K562 (cell line): ENCODE results near the gene TSGA10IP. TPM values are rescaled to one million over a fixed set of nuclear protein-coding genes. Genes with fewer than 3 reads are reported as not detected.

ENCODE experiments used
- ATAC-seq: fragments of 200-7000 bp; cut with Tn5 transposase; 3 replicates; pipeline ENCODE4 v1.9.1; 2020; ENCODE audit warnings: moderate library complexity
- BruUV-seq: library from RNA; stranded (reverse); fragments of 400-500 nt; replicated peaks from 2 replicates; lab custom pipeline; 2021; lab: Mats Ljungman, UMichigan
- CTCF ChIA-PET: fragments of 300-600 bp; formaldehyde crosslinking; extraction: SDS; loops from one replicate; lab custom pipeline; 2021; ENCODE audit warnings: low intra/inter-chr PET ratio; lab: Yijun Ruan, JAX
- POLR2A ChIA-PET: fragments of 300-600, 350-650 bp; sonication (Branson Sonifier 250); formaldehyde crosslinking; extraction: SDS; loops from one replicate; lab custom pipeline; 2021; ENCODE audit warnings: antibody characterized with exemption, inconsistent platforms; lab: Yijun Ruan, JAX
- DNase-seq, 4 experiments: peaks; one replicate each; pipeline versions ENCODE4 v3.0.0 to v3.0.0-alpha.2; 2011 to 2018; ENCODE audit warnings: low spot score in 3 of 4, mixed read lengths in 3 of 4; ENCODE audit errors: extremely low read depth in 1 of 4
- FAIRE-seq: peaks from 2 replicates; lab custom pipeline; 2011; peaks lifted over from hg19 to GRCh38; lab: Jason Lieb, UNC
- H2AFZ ChIP-seq: 2 replicates; pipeline ENCODE4 v1.6.0; 2011; ENCODE audit warnings: low read depth, low read length, control low read depth, inconsistent platforms
- H3K27ac ChIP-seq: fragments of 200-600 bp; 3 replicates; pipeline ENCODE4 v1.8.0; 2011; ENCODE audit warnings: low read depth, mild to moderate bottlenecking, control low read depth, inconsistent platforms, low read length, moderate library complexity, mixed read lengths; ENCODE audit errors: extremely low read depth
- H3K27me3 ChIP-seq, 2 experiments: fragments of 300-600 bp in 1 of 2; 2 replicates in 1 of 2; 3 replicates in 1 of 2; pipeline versions ENCODE4 v1.6.0 to v1.8.0; 2011; ENCODE audit warnings: inconsistent platforms in 2 of 2, low read length in 2 of 2, mild to moderate bottlenecking in 1 of 2, mixed read lengths in 1 of 2, moderate library complexity in 1 of 2; ENCODE audit not compliant: control insufficient read depth in 2 of 2, insufficient read depth in 2 of 2
- H3K36me3 ChIP-seq: fragments of 300-600 bp; 3 replicates; pipeline ENCODE4 v1.8.0; 2011; ENCODE audit warnings: mild to moderate bottlenecking, low read length, inconsistent platforms; ENCODE audit not compliant: control insufficient read depth, insufficient read depth
- H3K4me1 ChIP-seq, 2 experiments: fragments of 200-600 bp in 1 of 2; replicated peaks in 1 of 2; 2 replicates in 1 of 2; 3 replicates in 1 of 2; pipeline versions ENCODE4 v1.5.1 to v1.8.0; 2011; ENCODE audit warnings: inconsistent platforms in 2 of 2, low read length in 2 of 2, mild to moderate bottlenecking in 1 of 2, mixed read lengths in 1 of 2, moderate library complexity in 1 of 2; ENCODE audit not compliant: control insufficient read depth in 2 of 2, insufficient read depth in 2 of 2
- H3K4me2 ChIP-seq: 2 replicates; pipeline ENCODE4 v1.6.1; 2011; ENCODE audit warnings: low read length, control low read depth, inconsistent platforms, mixed read lengths; ENCODE audit not compliant: insufficient read depth
- H3K4me3 ChIP-seq: fragments of 200-600 bp; sonication (generic), shearing (Covaris generic); 2 replicates; pipeline ENCODE4 v1.5.1; 2016; ENCODE audit warnings: control low read depth, inconsistent platforms
- H3K79me2 ChIP-seq: fragments of 200-600 bp; 3 replicates; pipeline ENCODE4 v1.8.0; 2011; ENCODE audit warnings: low read length, inconsistent platforms; ENCODE audit not compliant: control insufficient read depth, insufficient read depth
- H3K9ac ChIP-seq, 2 experiments: 2 replicates each; pipeline versions ENCODE4 v1.6.0 to v1.6.1; 2011; ENCODE audit warnings: low read depth in 2 of 2, low read length in 2 of 2, control low read depth in 1 of 2, inconsistent platforms in 1 of 2, mild to moderate bottlenecking in 1 of 2, mixed read lengths in 1 of 2; ENCODE audit not compliant: insufficient read depth in 1 of 2
- H3K9me1 ChIP-seq: one replicate; pipeline ENCODE4 v1.6.0; 2011; ENCODE audit warnings: inconsistent platforms, mild to moderate bottlenecking, low read length, moderate library complexity; ENCODE audit not compliant: control insufficient read depth, insufficient read depth
- H3K9me3 ChIP-seq: replicated peaks from 2 replicates; pipeline ENCODE4 v1.5.1; 2011; ENCODE audit warnings: low read depth, low read length, inconsistent platforms; ENCODE audit not compliant: control insufficient read depth, insufficient read depth
- H4K20me1 ChIP-seq: replicated peaks from 2 replicates; pipeline ENCODE4 v1.6.1; 2011; ENCODE audit warnings: low read length, inconsistent platforms, mixed read lengths; ENCODE audit not compliant: control insufficient read depth, insufficient read depth
- NRF1 ChIP-seq, 2 experiments: fragments of 450-650 bp; IDR thresholded peaks in 1 of 2; conservative IDR thresholded peaks in 1 of 2; 2 replicates each; pipeline ENCODE4 v1.6.1; 2014; ENCODE audit warnings: mild to moderate bottlenecking in 2 of 2
- POLR2G ChIP-seq: fragments of 200-400 bp; formaldehyde crosslinking; IDR thresholded peaks from 2 replicates; pipeline ENCODE4 v1.6.1; 2017; ENCODE audit warnings: low read depth, mild to moderate bottlenecking, antibody characterized with exemption, low read length, moderate library complexity
- WGBS: fragments of 100-300 bp; shearing (Covaris generic); methylation state at CpG from one replicate; pipeline ENCODE4 v1.1.6; 2016; ENCODE audit warnings: low coverage, mixed read lengths; ENCODE audit not compliant: insufficient coverage; ENCODE audit errors: missing lambda C conversion rate; 5-methylcytosine and 5-hydroxymethylcytosine counted together
- in situ Hi-C: fragments of 300-500 bp; cut with MboI; formaldehyde crosslinking; loops from 4 replicates; pipeline ENCODE4 v1.15.0; 2018; ENCODE audit warnings: inconsistent platforms, mixed read lengths
- intact Hi-C: fragments of 100-400 bp; cut with micrococcal nuclease; formaldehyde crosslinking; loops from 2 replicates; pipeline ENCODE4 v1.14.2; 2022
- polyA plus RNA-seq, 8 experiments: library from polyadenylated mRNA; depleted of rRNA in 4 of 8; stranded (reverse) in 5 of 8; unstranded in 3 of 8; fragments of >200 nt; fragmentation: Nextera tagmentation in 2 of 8; fragmentation: Illumina TruSeq in 1 of 8; extraction: Ambion mirVana in 2 of 8; extraction: Trizol in 1 of 8; gene quantifications; 2 replicates each; pipeline versions ENCODE4 v1.2.1 to v1.2.3, GENCODE V29; 2011 to 2014; ENCODE audit warnings: inconsistent platforms in 1 of 8, missing spikeins in 1 of 8
- total RNA-seq, 7 experiments: library from RNA; depleted of rRNA in 6 of 7; stranded (reverse); fragments of >200 nt in 6 of 7; fragmentation: Illumina TruSeq in 2 of 7; extraction: Trizol in 2 of 7; gene quantifications; 2 replicates each; pipeline versions ENCODE4 v1.2.1 to v1.2.3, GENCODE V29; 2011 to 2021; ENCODE audit warnings: low replicate concordance in 1 of 7

The TSGA10IP gene
- total and polyA plus RNA-seq, 9 of the 15 experiments (the other 6 are each of a cell fraction or from before 2014, with no cell fraction given) = not detected

DNA sequence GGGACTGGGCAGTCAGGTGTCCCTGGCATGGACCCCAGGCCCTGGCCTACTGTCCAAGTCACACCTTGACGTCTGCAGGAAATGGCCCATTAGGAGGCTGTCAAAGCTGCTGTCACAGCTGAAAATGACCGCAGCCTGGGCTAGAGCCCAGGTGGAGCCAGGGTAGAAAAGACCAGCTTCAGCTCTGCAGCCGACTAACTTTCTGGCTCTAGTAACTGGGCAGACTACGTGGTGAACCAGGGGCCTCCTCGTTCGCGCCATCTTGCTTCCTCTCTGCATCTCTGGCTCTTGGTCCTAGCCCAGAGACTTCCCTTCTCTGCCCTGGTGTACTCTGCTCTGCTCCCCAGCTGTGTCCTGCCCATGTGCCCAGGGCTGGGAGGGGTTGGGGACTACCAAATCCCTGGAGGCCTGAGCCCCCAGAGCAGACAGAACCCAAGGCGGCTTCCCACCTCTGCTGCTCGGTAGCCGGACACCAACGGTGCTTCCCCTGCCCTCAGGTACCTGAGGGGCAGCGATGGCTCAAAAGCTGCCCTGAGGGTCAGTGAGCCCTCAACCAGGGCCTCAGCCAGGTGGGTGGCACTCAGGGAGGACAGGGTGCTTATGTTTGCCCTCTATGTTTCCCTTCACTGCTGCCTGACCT is 35.9 kb downstream of the TSGA10IP start:
- BruUV-seq = no TSS peak
- Histone ChIP-seq H2AFZ (no peak overlapping the region), H3K9ac (peak overlapping the region in 1 of 2 experiments; percentile 71; a peak in 2 of 4 replicates), H3K9me1 (no peaks in the 10 kb centered on the region), H3K27me3 (no peaks in the 10 kb centered on the region), H3K4me2 (no peak overlapping the region), H4K20me1 (no peaks in the 10 kb centered on the region), H3K79me2 (no peaks in the 10 kb centered on the region), H3K27ac (no peak overlapping the region), H3K9me3 (no peaks in the 10 kb centered on the region), H3K36me3 (peaks cover 32% of the 10 kb centered on the region; the same call in 2 of the 3 replicates), H3K4me1 (peaks cover 0 to 24% of the 10 kb centered on the region in 2 experiments; a peak in 2 of 5 replicates), H3K4me3 (no peak overlapping the region)
- POLR2A ChIA-PET = interaction anchor here (0.5 to 1.5 kb wide), 5 partner anchors 87 to 204 kb away, joined by 3 to 5 read pairs (median 3); partner anchors contain the start of genes CCDC85B and FIBP
- CTCF ChIA-PET = no interaction called here
- no peak for TF ChIP-seq NRF1 (conservative IDR thresholded peaks at IDR 0.05 in 1 of 2, IDR thresholded peaks at IDR 0.05 in 1 of 2)
- TF ChIP-seq POLR2G = peak; percentile 39; the same call in 1 of the 2 replicates
- 77% methylated on average over 9 of the region's 12 CpGs for WGBS
- in situ Hi-C loops = no loop called here
- FAIRE-seq = no peak
- ATAC-seq = no peak
- intact Hi-C loops = loop anchor here (10.0 kb wide), 1 partner anchor 196 kb away; the partner anchor contains the start of genes AP5B1 and OVOL1
- DNase-seq = no peak
